ENCODE data around the gene ZNF185.

ZNF185 gene

DNA sequence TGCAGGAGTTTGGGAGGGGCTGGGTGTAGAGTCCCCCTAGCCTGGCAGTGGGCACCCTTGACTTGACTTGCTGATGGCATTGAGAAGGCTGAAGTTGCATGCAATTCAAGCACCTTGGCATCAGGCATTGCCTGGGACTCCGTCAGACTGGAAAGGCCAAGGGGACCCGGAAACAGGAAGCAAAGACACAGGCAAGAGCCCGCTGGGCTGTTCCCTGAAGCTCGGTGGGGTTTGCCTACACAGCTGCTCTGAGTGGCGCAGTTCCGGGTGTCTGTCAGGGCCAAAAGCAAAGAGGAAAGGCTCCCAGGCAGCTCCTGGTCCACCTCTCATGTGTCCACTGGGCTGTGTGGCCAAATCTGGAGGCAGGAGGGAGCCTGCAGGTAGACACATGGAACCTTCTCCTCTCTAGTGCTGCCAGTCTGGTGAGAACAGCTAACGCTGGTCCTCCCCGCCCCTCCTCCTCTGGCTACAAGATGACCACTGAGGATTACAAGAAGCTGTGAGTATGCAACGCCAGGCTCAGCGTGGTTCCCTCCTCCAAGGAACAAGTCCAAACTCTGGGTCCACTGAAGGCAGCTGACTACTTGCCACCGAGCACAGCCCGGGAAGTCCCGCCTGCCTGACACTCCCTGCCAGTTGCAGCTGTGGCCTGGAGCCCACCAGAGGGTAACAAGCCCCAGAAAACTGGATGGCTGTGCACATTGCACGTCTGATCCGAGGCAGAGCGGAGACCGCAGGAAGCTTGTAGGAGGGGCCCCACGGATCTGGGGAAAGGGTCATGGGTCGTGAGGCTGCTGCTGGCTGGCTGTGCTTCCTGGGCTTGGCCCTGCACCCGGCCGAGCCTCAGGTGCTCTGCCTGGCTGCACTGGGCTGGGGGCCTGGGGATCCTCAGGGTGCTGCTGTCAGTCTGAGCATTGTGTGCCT is 20.1 kb downstream of the ZNF185 start:
- DNase-seq (ENCODE audit: low spot score) = no peak

DNA sequence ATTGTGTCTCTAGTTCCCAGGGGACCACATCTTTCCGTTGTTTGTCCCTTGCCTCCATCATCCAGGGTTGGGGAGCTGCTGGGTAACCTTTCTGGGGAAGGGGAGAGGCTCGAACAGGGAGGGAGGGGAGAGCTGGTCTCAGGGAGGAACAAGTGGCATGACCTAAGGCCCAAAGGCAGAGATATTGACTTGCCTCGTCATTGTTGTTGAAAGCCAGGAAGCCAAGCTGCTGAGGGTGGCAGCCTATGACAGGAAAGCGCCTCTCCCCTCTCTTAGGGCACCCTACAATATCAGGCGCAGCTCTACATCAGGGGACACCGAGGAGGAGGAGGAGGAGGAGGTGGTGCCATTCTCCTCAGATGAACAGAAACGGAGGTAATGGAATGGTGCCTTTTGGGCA is 20.8 kb downstream of the ZNF185 start:
- no peak for DNase-seq (ENCODE audit: low spot score)

DNA sequence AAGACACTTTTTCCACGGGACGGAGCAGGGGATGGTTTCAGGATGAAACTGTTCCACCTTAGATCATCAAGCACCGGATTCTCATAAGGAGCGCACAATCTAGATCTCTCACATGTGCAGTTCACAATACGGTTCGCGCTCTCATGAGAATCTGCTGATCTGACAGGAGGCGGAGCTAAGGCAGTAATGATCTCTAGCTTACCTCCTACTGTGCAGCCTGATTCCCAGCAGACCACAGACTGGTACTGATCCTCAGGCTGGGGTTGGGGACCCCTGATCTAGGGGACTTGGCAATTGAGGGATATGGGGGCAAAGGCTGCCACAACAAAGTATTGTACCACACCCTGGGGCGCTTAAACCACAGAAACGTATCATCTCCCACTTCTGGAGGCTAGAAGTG is 25.7 kb downstream of the ZNF185 start:
- no peak for DNase-seq (ENCODE audit: low spot score)

DNA sequence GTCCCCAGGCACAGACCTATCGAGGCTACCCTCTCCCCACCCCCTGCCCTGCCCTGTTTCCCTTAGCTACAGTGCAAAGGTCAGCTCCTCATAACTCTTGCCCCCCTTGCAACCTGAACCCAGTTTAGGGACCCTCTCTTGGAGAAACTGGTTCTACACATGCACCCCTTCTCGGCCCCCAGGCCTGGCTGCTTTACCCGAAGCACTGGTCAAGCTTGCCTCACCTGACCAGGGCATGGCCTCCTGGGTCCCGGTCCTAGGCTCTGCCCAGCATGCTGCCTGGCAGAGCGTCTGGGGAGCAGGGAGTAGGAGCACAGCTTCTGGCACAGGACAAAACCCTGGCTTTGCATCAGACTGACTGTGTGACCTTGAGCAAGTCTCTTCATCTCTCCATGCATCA is 28.0 kb downstream of the ZNF185 start:
- DNase-seq (ENCODE audit: low spot score) = no peak

DNA sequence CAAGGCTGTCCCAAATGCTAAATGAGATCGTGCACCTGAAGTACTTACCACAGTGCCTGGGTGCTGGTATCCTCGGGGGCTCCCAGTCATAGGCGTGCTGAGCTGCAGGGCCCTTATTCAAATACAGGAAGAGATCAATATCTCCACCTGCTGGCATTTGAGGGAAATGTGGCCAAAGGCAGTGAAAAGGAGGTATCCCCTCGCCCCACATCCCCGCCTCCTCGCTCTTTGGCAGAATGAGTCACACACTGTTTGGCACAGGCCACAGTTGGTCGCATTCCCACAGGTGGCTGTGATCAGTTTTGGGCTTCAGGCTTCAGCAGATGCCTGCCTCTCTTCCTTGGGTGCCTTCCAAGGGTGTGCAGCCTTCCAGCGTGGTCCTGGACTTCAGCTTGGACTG is 28.4 kb downstream of the ZNF185 start:
- DNase-seq (ENCODE audit: low spot score) = peak; percentile 72

DNA sequence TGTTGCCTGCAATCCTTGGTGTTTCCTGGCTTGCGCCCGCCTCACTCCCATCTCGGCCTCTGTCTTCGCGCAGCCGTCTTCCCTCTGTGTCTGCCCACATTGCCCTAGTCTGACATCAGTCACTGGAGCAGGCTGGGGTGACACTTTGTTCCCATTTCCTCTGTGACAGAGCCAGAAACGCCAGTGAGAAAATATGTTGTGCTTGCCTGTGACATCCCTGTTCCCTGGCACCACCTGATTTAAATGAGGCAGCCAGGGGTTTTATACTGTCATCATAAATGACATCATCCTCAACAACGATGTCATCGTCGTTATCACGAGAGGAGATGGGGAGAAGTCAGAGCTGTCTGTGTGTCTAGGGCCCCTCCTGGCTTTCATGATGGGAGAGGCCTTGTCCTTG is 29.1 kb downstream of the ZNF185 start:
- no peak for DNase-seq (ENCODE audit: low spot score)

DNA sequence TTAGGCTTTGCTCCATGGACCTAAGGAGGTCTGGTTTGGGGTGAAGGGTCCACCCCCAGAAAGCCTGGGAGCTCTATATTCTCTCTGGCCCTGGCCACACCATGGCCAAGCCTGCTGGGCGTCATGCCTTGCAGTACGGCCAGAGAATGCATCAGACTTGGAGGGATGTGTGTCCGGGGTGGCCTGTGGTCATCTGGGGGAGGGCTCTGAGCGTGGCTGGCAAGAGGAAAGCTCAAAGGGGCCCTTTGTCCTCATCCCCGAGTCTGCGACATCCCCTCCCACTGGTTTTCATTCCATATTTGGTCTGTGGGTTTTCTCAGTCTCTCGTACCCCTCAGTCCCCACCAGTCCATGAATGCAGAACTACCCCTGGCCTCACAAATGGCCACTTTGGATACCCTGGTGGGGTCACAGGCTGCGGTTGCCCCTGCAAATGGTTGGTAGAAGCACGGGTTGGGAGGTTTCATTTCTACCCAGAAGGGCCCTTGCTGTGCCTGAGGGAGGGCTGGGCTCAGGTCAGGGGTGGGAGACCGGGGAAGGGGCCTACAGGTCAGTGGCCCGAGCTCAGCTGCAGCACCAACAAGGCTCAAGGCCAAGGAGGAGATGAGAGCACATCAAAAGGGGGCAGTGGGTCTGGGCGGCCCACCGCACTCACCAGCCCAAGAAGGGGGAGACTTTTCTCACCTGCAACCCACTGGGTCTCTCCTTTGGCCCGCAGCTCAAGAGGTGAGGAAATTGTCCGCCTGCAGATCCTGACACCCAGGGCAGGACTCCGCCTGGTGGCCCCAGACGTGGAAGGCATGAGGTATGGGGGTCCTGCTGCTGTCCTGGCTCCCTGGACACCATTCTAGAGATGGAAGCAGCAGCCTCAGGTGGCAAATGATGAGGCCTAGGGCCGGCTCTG is 30.2 kb downstream of the ZNF185 start:
- DNase-seq (ENCODE audit: low spot score) = no peak

DNA sequence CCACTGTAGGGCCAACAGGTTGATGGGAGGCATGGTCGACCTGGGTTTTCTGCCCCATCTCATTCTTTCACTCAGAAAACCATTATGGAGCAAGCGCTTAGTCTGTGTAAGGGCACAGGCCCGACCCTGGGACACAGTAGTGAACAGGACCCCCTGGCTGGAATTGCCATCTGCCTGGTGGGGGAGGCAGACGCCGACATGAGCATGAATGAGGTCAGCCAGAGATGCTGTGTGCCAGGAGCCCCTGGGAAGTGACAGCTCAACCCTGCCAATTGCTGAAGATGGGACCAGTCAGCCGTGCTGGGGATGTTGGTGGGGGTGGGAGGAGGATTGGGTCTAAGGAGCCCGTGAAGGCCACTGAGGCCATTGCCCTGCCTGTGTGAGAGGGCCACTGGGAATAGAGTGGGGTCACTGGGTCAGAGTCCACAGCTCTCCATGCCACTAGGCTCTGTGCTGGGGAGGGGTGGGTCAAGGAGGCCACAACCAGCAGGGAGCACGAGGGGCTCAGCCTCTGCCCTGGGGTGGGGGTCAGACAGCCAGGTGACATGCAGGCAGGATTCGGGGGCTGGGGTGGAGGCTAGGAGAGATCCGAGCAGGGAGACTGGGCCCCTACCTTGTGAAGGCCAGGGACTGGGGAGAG is 31.0 kb downstream of the ZNF185 start:
- DNase-seq (ENCODE audit: low spot score) = no peak

DNA sequence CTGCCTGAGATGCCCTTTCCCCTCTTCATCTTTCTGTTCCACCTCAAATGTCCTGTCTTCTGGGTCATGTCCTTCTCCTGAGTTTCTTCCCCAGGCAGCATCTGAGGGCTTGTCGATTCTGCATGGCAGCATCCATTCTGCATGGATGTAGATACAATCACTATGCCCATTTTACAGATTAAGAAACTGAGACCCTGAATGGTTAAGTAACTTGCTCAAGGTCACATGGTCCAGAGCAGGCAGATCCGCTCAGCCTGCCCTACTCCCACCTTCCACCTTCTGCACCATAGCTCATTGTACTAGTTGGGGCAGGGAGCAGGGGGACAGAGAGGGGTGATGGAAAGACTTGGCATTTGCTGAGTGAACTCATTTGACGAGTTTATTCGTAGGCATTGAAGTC is 32.0 kb downstream of the ZNF185 start:
- no peak for DNase-seq (ENCODE audit: low spot score)

DNA sequence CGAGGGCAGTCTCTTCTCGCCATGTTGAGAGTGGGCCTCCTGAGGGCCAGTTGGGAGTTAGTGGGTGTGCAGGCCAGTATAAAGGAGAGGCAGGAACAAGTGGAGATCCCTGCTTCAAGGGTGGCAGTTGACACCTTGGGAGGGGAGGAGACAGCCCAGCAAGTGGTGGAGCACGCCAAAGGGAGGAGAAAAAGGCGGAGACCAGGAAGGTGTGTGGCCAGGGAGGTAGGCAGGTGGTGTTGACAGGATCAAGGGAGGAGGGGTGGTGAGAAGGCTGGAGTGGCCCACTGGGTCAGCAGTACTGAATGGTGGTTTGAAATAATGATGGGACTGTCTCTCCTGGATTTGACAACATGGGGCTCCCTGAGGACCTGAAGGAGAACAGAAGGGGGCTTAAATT is 32.6 kb downstream of the ZNF185 start:
- DNase-seq (ENCODE audit: low spot score) = no peak

DNA sequence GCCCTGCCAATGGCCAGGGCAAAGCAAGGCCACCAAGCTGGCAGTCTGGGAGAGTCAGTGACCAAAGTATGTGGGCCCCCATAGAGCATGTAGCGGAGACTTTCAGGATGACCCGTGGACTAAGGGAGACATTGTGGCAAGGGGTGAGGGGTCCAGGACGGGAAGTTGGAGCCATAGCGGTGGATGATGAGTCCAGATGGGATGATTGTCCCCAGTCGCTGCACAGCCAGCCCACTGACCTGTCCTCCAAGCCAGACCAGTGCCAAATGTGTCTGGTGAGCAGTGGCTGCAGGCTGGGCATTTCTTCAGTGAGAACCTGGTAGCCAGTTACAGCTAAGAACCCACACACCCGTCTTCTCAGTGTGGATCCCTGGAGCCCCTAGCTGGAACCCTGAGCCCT is 34.3 kb downstream of the ZNF185 start:
- no peak for DNase-seq (ENCODE audit: low spot score)

DNA sequence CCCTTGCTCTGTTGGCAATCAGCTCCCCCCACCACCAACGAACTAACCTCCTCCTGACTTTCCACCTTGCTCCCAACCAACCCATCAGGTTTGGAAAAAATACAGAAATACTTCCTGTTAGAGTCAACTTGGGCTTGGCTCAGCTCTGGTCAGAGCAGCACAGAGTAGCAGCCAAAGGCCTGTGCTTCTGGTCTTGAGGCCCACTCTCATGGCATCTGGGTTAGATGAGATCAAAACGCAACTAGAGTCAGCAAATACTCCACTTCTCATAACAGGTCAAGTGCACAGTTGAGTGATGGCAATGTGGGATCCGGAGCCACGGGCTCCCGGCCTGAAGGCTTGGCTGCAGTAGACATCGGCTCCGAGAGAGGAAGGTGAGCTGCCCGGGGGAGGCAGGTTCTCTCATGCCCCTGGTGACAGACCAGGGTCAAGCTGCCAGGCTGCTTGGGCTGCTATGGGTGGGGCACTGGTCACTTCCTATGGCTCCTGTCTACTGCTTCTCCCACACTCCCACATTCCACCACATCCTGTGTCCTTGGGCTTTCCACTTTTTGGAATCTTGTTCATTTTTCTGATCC is 34.8 kb downstream of the ZNF185 start:
- DNase-seq (ENCODE audit: low spot score) = no peak

DNA sequence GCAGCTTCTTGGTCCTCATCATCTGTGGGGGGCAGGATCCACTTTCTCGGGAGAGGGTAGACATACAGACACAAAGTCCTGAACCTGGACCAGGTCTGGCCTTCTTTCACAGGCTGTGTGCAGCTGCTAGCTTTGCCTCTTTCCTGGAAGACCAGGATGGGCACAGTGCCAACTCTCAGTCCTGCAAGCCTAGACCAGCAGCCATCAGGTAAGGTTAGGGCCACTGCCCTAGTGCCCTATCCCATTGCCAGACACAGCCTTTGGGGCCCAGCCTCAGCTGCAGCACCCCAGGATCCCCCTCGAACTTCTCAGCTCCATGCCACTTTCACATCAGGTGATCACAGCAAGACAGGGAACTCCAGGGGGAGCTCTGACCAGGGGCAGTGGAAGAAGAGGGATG is 38.4 kb downstream of the ZNF185 start:
- no peak for DNase-seq (ENCODE audit: low spot score)

DNA sequence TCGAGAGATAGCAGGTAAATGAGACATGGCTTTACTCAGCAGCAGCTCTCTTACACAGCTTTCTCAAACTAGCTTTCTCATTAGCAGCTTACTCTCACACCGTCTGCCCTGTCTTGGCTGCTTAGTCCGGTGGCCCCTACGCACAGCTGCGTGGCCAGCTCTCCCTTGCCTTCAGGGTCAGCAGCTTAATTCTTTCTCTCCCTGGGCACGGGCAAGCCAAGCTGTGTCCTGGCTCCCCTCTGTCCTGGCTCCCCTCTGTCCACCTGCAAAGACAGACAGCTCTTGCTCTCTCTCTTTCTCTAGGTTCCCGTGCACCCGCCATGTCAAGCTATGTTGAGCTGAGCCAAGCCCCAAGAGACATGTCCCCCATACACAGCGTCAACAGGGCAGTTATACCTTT is 39.4 kb downstream of the ZNF185 start:
- DNase-seq (ENCODE audit: low spot score) = no peak

DNA sequence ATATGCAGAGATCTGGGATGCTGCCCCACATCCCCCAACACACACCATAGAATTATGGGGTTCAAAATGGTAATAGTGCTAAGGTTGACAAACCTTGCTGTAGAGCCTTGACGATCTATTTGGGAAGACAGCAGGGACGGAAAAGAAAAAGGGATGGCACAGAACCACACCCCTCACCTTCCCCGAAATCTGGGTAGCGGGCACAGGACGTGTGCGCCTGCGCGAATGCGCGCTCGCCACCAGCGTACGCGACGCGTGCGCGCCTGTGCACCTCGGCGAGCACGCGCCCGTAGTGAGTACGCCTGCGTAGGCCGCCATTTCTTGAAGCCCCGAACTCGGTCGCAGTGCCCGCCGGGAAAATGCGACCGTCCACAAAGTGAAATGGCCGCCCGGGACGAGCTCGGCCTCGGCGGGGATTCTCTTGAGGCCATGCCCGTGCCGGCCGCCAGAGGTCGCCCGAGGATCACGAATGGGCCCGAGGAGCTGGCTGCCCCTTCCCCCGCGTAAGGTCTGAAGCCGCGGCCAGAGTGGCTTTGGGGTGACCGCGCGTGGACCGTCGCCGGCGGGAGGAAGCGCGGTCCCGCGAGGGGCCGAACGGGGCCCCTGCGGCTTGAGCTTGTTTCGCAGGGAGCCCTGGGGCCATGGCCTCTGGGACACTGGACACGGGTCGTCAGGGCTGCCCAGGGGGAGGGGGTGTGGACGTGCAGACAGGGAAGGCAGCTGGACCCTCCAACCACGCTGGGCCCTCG is 43.6 kb downstream of the ZNF185 start:
- DNase-seq (ENCODE audit: low spot score) = peak; percentile 96

DNA sequence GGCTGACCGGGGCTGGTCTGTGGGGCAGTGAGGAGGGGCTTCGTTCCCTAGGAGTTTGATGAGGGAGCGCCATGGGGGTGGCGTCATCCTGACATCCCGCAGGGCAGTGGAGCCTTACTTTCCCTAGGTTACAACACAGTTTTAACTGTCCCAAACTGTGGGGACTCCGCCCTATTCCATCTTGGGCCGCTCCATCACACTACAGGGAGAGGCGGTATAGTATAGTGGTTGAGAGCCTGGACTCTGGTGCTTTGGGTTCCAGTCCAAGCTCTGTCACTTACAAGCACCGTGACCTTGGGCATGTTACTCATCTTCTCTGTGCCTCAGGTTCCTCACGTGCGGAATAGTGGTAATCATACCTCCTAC is 44.2 kb downstream of the ZNF185 start:
- peak; percentile 16 for DNase-seq (ENCODE audit: low spot score)

DNA sequence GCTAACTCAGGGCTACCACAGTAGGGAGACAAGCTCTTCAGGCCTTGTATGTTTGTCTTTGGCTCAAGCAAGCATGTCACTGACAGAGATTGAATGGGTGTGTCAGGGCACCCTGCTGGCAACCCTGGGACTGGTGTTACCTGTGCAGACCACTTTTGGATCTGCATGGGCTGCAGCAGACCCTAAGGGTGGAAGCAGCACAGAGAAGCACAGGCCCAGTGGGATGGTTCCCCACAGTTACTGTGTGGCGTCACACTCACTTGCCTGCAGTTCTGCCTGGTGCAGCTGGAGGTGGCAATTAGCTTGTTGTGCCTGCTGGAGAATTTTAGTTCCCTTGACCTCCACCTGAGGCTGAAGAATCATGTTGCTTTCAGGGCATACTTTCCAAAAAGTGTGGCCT is 46.0 kb downstream of the ZNF185 start:
- no peak for DNase-seq (ENCODE audit: low spot score)

DNA sequence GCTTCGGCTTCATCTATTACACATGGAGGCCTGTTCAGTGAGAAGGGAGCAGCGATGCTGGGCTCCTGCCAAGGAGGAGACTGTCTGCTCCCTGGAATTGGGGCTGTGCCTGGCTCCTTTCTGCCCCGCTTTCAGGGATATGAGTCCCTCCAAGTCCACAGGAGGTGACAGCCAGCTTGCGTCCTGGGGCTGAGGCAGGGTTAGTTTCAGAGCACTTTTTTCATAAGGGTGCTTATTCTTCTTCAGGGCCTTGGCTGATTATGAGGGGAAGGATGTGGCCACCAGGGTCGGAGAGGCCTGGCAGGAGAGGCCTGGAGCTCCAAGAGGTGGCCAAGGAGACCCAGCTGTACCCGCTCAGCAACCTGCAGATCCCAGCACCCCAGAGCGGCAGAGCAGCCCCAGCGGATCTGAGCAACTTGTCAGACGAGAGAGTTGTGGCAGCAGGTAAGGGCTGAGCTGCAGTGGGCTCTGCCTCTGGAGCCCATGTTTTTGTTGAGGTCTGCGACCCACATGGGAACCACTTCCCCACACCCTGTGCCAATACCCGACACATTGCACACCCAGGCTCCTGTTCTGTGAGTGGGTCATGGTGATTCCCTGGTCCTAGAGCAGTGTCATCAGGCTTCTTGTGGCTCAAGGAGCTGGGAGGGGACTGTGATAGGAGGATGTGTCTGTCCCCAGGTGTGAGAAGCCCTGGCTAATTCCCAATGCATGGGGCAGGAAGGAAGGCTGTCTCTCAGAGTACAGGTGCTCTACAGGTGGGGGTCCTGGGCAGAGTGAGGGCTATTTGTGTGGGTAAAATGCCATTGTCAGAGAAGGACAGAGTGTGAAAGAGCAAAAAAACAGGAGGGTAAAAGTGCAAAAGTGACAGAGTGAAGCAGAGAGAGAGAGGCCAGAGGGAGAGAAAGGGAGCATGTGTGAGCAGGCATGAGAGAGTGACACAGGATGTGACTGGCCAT is 47.4 kb downstream of the ZNF185 start:
- DNase-seq (ENCODE audit: low spot score) = no peak

DNA sequence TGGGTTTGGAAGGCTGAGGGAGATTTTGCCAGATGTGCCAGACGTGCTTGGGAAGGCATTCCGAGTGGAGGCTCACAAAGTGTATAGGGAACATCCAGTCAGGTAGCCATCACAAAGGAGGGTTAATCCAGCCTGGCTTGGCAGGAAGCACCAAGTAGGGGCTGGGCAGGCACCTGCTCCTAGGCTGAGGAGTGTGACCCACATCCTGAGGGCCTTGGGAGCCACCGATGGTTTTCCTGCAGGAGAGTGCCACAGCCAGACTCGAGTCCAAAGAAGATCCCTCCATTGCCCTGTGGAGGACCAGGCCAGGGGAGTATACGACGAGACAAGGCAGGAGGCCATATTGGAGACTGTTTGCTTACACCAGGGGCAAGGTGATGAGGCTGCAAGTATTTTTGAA is 48.8 kb downstream of the ZNF185 start:
- DNase-seq (ENCODE audit: low spot score) = no peak
